ENCODE data around the gene EBF4. TPM values are rescaled to one million over a fixed set of nuclear protein-coding genes. Genes with fewer than 3 reads are reported as not detected.
A peak's percentile ranks its signal among the peaks of the same experiment; 100 is the strongest.

EBF4 gene
- total RNA-seq, 6 experiments from 2014 or later, result 0.14 to 0.48 (median 0.46) TPM; not detected in 3

DNA sequence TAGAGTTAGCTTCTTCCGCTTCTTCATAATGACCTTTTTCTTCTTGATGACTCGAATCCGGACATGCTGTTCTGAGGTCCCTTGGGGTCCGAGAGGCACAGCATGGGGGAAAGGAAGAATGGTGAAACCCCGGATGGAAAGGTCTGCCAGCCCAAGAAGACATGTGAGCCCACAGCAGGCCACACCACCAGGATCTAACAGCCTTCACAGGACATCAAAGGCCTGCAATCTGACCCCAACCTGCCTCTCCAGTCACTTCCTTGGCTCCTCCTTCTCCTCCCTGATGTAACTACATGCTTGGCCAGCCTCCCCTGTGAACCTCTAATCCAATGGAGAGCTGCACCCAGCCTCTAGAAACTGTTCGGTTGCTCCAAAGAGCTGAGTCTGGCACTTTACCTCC is 106.2 kb downstream of the EBF4 start:
- Mint-ChIP-seq H3K4me3 (no peak overlapping the region), H3K4me1 (ENCODE audit: low read depth) (peaks cover 17% of the 10 kb centered on the region), H3K27ac (no peak overlapping the region), H3K27me3 (ENCODE audit: insufficient read depth) (peaks cover 40% of the 10 kb centered on the region), H3K9me3 (peaks cover 4% of the 10 kb centered on the region; the same call in 1 of the 2 replicates), H3K36me3 (ENCODE audit: low read depth) (peaks cover 9% of the 10 kb centered on the region; the same call in 1 of the 2 replicates)
- no peak for DNase-seq
- TF ChIP-seq, protein P1, sequence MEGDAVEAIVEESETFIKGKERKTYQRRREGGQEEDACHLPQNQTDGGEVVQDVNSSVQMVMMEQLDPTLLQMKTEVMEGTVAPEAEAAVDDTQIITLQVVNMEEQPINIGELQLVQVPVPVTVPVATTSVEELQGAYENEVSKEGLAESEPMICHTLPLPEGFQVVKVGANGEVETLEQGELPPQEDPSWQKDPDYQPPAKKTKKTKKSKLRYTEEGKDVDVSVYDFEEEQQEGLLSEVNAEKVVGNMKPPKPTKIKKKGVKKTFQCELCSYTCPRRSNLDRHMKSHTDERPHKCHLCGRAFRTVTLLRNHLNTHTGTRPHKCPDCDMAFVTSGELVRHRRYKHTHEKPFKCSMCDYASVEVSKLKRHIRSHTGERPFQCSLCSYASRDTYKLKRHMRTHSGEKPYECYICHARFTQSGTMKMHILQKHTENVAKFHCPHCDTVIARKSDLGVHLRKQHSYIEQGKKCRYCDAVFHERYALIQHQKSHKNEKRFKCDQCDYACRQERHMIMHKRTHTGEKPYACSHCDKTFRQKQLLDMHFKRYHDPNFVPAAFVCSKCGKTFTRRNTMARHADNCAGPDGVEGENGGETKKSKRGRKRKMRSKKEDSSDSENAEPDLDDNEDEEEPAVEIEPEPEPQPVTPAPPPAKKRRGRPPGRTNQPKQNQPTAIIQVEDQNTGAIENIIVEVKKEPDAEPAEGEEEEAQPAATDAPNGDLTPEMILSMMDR (IDR thresholded peaks at IDR 0.05), result no peak

DNA sequence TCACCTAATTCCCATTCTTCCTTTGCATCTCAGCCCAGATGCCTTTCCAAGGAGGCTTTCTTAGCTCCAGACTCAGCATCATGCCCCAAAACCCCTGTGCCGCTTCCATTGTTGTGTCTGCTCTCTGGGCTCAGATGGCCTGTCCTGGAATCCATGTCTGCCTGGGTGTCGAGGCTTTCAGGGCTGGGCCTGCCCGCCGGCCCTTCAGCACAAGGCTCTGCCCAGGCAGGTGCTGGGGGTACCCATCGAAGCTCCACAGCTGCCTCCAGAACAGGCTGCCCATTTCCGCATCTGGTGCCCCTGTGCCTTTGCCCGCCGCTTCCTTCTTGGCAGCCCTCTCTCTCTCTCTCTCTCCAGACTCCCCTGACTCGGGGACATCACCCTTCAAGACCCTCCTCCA is 106.7 kb downstream of the EBF4 start:
- TF ChIP-seq, protein P1 (IDR thresholded peaks at IDR 0.05), result no peak
- Mint-ChIP-seq H3K4me1 (ENCODE audit: low read depth) (peaks cover 17% of the 10 kb centered on the region), H3K36me3 (ENCODE audit: low read depth) (peaks cover 9% of the 10 kb centered on the region; the same call in 1 of the 2 replicates), H3K9me3 (peaks cover 4% of the 10 kb centered on the region; the same call in 1 of the 2 replicates), H3K27me3 (ENCODE audit: insufficient read depth) (peaks cover 44% of the 10 kb centered on the region), H3K4me3 (no peak overlapping the region), H3K27ac (no peak overlapping the region)
- DNase-seq, result no peak

DNA sequence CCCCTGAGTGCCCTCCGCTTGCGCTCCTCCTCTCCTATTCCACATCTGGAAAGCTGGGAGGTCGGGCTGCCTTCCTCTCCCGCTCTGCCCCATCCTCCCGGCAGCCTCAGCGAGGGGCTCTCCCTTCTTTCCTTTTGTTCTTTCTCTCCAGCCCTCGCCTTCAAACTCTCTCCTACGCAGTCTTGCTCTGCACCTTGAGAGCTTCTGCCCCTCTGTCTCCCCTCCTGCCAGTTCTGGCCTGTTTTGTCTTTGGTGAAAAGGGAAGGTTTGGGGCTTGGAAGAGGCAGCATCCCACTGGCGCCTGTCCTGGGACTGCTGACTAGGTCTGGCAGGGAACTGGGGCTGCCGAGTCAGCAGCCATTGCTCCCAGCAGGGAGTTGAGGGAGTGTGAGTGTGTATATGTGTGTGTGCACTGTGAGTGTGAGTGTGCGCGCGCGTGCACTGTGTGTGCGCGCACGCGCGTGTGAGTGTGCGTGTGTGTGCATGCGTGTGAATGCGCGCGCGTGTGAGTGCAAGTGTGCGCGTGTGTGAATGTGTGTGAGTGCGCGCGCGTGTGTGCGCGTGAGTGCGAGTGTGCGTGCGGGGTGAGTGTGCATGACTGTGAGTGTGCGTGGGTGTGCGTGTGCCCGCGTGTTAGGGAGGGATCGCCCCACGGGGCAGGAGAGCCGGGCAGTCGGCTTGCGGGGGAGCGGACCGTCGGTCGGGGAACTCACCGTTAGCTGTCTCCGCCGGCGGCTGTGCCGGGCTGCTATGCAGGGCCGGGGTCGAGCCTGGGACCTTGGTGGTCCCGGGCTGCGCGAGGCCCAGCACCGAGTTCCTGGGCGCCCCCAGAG is 107.3 kb downstream of the EBF4 start:
- DNase-seq, result no peak
- Mint-ChIP-seq H3K27me3 (ENCODE audit: insufficient read depth) (peaks cover 41% of the 10 kb centered on the region), H3K4me1 (ENCODE audit: low read depth) (peaks cover 17% of the 10 kb centered on the region), H3K9me3 (peaks cover 4% of the 10 kb centered on the region; the same call in 1 of the 2 replicates), H3K27ac (no peak overlapping the region), H3K4me3 (peak overlapping the region; percentile 82), H3K36me3 (ENCODE audit: low read depth) (peaks cover 9% of the 10 kb centered on the region; the same call in 1 of the 2 replicates)
- TF ChIP-seq, protein P1 (IDR thresholded peaks at IDR 0.05), result no peak

DNA sequence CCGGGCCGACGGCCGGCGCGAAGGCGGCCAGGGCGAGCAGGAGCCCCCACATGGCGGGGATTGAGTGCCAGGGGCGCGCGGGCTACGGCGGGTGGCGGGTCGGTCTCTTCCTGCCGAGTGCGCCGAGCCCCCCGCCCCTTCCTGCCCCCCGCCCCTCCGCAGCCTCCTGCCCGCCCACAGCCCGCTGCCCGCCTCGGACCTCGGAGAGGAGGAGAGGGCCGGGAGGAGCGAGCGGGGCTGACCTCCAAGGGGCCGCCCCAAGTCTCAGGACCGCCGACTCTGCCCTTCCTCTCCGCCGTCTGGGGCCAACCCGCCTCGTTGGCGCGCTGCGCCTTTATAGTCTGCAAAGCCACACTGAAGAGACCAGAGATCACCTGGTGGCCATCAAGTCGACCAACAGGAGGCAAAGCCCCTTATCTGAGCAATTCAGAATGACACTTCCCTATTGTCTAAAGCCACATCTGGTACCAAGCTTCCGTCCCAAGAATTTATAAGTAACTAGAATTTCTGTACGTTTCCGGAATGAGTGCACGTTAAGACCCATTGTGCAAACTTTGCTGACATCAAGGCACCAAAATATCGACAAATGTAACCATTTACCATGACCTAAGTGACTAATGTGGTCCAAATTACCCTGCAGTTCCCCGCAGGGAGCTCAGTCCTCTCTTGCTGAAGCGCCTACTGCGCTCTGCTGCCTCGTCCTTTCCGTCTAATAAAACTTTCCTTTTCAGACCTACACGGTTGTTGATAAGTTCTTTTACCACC is 108.1 kb downstream of the EBF4 start, which contains the start of gene CPXM1:
TSS of gene CPXM1 (minus strand) at position 107 of the 765 bp plus-strand sequence. CDS start at position 52, 55 bp downstream.
- Mint-ChIP-seq H3K4me1 (ENCODE audit: low read depth) (peaks cover 17% of the 10 kb centered on the region), H3K36me3 (ENCODE audit: low read depth) (peaks cover 9% of the 10 kb centered on the region; the same call in 1 of the 2 replicates), H3K27ac (no peak within 1 kb of the TSS), H3K4me3 (peak within 1 kb of the TSS; percentile 82), H3K27me3 (ENCODE audit: insufficient read depth) (peaks cover 44% of the 10 kb centered on the region), H3K9me3 (peaks cover 4% of the 10 kb centered on the region; the same call in 1 of the 2 replicates)
- DNase-seq, result no peak
- TF ChIP-seq, protein P1 (IDR thresholded peaks at IDR 0.05), result no peak; the same call in 1 of the 2 replicates

DNA sequence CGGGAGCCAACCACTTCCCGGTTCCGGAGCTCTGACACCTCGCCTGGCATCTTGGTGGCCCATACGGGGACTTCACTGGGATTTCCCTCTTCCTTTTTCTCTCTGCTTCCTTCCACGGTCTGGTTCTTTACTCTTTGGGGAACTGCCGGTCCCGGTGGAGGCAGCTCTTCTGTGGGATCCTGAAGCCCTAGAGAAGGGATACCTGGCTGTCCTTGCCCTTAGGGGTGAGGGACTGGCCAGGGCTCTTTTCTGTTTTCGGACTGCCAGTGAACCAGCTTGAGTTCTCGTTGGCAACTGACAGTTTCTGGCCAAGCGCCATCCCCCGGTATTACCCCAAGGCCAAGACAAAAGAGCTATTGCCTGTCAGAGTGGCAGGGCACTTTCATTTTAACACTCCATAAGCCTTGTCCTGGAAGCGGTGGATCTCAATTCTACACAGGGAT is 108.7 kb downstream of the EBF4 start:
- no peak for DNase-seq
- Mint-ChIP-seq H3K9me3 (peaks cover 4% of the 10 kb centered on the region; the same call in 1 of the 2 replicates), H3K36me3 (ENCODE audit: low read depth) (peaks cover 9% of the 10 kb centered on the region; the same call in 1 of the 2 replicates), H3K4me1 (ENCODE audit: low read depth) (peaks cover 21% of the 10 kb centered on the region), H3K4me3 (no peak overlapping the region), H3K27ac (no peak overlapping the region), H3K27me3 (ENCODE audit: insufficient read depth) (peaks cover 50% of the 10 kb centered on the region)
- TF ChIP-seq, protein P1 (IDR thresholded peaks at IDR 0.05), result no peak
